Lower leg skin (tissue), 3 donors: Measurements from ENCODE around the gene NPDC1.

ENCODE experiments used
- POLR2A ChIP-seq, 2 donors: fragments of 450-650 bp; IDR thresholded peaks; one replicate each; pipeline ENCODE4 v1.6.1; 2016 to 2017; ENCODE audit warnings: antibody characterized with exemption in 2 of 2, mild to moderate bottlenecking in 1 of 2, moderate library complexity in 1 of 2
- TF ChIP-seq, protein P1 (sequence below), 3 donors: fragments of 450-650 bp; IDR thresholded peaks; one replicate each; pipeline ENCODE4 v1.5.1; 2016; ENCODE audit warnings: antibody characterized with exemption in 3 of 3, mild to moderate bottlenecking in 3 of 3, moderate library complexity in 2 of 3

DNA sequence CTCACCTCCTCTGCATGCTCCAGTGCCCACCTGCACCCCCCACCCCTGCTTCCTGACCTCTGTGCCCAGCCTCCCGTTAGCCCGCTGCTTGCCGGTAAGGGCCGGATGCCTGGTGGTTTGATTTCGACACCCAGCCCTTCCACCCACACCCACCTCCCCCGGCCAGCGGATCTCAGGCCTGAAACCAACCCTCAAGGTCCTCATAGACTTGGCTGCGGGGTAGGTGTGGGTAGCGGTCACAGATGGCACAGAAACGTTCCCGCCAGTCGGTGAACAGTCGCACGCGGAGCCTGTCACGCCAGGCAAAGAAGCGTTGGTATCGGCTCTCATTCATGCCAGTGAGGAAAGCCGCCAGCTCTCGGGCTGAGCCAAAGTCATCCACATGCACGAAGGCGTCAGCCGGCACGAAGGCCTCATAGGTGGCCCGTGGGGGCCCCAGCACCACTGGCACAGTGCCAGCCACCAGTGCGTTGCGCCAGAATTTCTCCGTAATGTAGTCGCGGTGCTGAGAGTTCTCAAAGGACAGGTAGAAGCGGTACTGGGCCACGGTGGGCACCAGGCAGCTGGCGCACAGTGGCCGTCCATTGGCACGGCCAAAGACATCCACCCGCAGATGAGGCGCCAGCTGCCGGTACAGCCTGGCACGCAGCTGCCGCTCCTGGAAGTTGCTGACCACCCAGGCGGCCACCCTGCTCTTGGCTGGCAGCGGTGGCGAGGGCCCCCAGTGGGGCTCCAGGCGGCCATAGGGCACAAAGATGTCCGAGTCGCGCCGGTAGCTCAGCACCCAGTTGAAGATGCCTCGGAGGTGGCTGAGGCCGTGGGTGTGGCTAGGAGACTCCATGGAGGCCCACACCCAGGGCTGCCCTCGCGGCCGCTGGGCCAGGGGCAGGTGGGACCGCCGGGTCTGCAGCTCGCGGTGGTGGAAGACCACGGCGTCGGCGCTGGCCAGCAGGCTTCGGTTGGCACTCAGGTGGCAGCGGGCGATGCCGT is 15.1 kb downstream of the NPDC1 start:
- TF ChIP-seq, protein P1, sequence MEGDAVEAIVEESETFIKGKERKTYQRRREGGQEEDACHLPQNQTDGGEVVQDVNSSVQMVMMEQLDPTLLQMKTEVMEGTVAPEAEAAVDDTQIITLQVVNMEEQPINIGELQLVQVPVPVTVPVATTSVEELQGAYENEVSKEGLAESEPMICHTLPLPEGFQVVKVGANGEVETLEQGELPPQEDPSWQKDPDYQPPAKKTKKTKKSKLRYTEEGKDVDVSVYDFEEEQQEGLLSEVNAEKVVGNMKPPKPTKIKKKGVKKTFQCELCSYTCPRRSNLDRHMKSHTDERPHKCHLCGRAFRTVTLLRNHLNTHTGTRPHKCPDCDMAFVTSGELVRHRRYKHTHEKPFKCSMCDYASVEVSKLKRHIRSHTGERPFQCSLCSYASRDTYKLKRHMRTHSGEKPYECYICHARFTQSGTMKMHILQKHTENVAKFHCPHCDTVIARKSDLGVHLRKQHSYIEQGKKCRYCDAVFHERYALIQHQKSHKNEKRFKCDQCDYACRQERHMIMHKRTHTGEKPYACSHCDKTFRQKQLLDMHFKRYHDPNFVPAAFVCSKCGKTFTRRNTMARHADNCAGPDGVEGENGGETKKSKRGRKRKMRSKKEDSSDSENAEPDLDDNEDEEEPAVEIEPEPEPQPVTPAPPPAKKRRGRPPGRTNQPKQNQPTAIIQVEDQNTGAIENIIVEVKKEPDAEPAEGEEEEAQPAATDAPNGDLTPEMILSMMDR (IDR thresholded peaks at IDR 0.05) = no peak
- no peak for TF ChIP-seq POLR2A (IDR thresholded peaks at IDR 0.05)
